A673 (cell line): ENCODE results near the gene LALBA. TPM values are rescaled to one million over a fixed set of nuclear protein-coding genes. Genes with fewer than 3 reads are reported as not detected.

Experiments used
- BruUV-seq: library from RNA; stranded (reverse); fragments of 400-500 nt; replicated peaks from 2 replicates; lab custom pipeline; 2021; lab: Mats Ljungman, UMichigan
- CTCF ChIA-PET: fragments of 300-600 bp; sonication (Branson Sonifier 250); formaldehyde crosslinking; loops from one replicate; lab custom pipeline; 2022; ENCODE audit warnings: antibody characterized with exemption; lab: Charles Lee
- POLR2A ChIA-PET: fragments of 300-600 bp; sonication (Branson Sonifier 250); formaldehyde crosslinking; loops from one replicate; lab custom pipeline; 2022; ENCODE audit warnings: antibody characterized with exemption; ENCODE audit not compliant: low non-redundant PET; lab: Charles Lee
- DNase-seq: peaks from one replicate; pipeline ENCODE4 v3.0.0-alpha.2; 2015; ENCODE audit warnings: low spot score
- H3K27ac ChIP-seq: fragments of 200-600 bp; sonication (generic); 2 replicates; pipeline ENCODE4 v1.5.1; 2016; ENCODE audit warnings: mixed run types, low read depth, mild to moderate bottlenecking, mixed read lengths, antibody characterized with exemption, low read length; ENCODE audit not compliant: poor library complexity, severe bottlenecking
- H3K27me3 ChIP-seq: fragments of 200-600 bp; sonication (generic); replicated peaks from 2 replicates; pipeline ENCODE4 v1.6.1; 2017; ENCODE audit warnings: mixed run types, low read depth, mild to moderate bottlenecking, mixed read lengths, antibody characterized with exemption, low read length; ENCODE audit not compliant: insufficient read depth, poor library complexity
- H3K36me3 ChIP-seq: fragments of 200-600 bp; sonication (generic); 2 replicates; pipeline ENCODE4 v1.6.1; 2016; ENCODE audit warnings: mixed run types, mild to moderate bottlenecking, mixed read lengths, antibody characterized with exemption, low read length; ENCODE audit not compliant: insufficient read depth, poor library complexity, severe bottlenecking
- H3K4me1 ChIP-seq: fragments of 200-600 bp; sonication (generic); 2 replicates; pipeline ENCODE4 v1.6.1; 2017; ENCODE audit warnings: mixed run types, mild to moderate bottlenecking, mixed read lengths, antibody characterized with exemption, low read length; ENCODE audit not compliant: insufficient read depth, poor library complexity, severe bottlenecking
- H3K4me3 ChIP-seq: fragments of 200-600 bp; sonication (generic); 2 replicates; pipeline ENCODE4 v1.5.1; 2016; ENCODE audit warnings: low read depth, mixed run types, mild to moderate bottlenecking, mixed read lengths, low read length; ENCODE audit not compliant: poor library complexity, severe bottlenecking
- H3K9me3 ChIP-seq: fragments of 200-600 bp; sonication (generic); 2 replicates; pipeline ENCODE4 v1.6.1; 2016; ENCODE audit warnings: mixed run types, low read depth, mild to moderate bottlenecking, mixed read lengths, antibody characterized with exemption, low read length; ENCODE audit not compliant: poor library complexity, severe bottlenecking
- CTCF ChIP-seq: fragments of 300-800, 200-600 bp; sonication (generic); conservative IDR thresholded peaks from 2 replicates; pipeline ENCODE4 v1.5.1; 2017; ENCODE audit warnings: low read depth, mild to moderate bottlenecking, antibody characterized with exemption, low read length, moderate library complexity, mixed read lengths
- EZH2 ChIP-seq: fragments of 200-600 bp; sonication (generic); IDR thresholded peaks from 2 replicates; pipeline ENCODE4 v1.6.1; 2017; ENCODE audit warnings: borderline replicate concordance, low read depth, mild to moderate bottlenecking, mixed read lengths, antibody characterized with exemption, low read length; ENCODE audit not compliant: poor library complexity, severe bottlenecking
- intact Hi-C: fragments of 100-400 bp; cut with micrococcal nuclease; formaldehyde crosslinking; loops from one replicate; pipeline ENCODE4 v1.10.0; 2022; ENCODE audit not compliant: unreplicated experiment
- total RNA-seq: library from RNA; stranded (reverse); gene quantifications from 2 replicates; pipeline ENCODE4 v1.2.3, GENCODE V29; 2021

LALBA gene
- total RNA-seq, 1 experiment from 2014 or later: not detected

DNA sequence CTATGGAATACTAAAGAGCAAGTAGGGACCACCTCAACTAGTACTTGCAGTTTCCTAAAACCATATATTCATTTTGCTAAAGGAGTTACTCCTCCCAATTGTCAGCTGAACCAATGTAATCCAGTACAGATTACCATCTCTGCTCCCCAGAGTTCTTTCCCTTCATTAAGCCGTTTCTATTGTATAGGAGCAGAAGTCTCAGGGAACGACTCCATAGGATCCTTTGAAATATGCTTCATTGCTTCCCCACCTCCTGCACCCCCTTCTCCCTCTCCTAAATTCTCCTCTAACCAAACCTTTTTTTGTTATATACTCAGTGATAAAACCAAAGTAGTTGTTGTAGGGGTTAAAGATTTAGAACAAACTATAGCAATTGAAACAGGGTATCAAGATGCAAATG, 30.7 kb upstream of the LALBA start:
- DNase-seq: no peak
- ChIA-PET CTCF (no interaction called here), POLR2A (no interaction called here)
- BruUV-seq: no TSS peak
- no peaks in the 10 kb centered on the region for H3K27me3 ChIP-seq
- H3K9me3 ChIP-seq: no peaks in the 10 kb centered on the region
- H3K4me1 ChIP-seq: no peaks in the 10 kb centered on the region
- intact Hi-C loops: no loop called here
- H3K4me3 ChIP-seq: no peak overlapping the region
- no peak overlapping the region for H3K27ac ChIP-seq
- H3K36me3 ChIP-seq: no peaks in the 10 kb centered on the region
- TF ChIP-seq CTCF (no peak), EZH2 (no peak)

GRCh38 chr12:48592591-48593086, 22.8 kb upstream of the LALBA start:
- ChIA-PET CTCF (interaction anchor here (0.7 kb wide), 1 partner anchor 12 kb away, joined by 3 read pairs; no protein-coding TSS in a partner anchor), POLR2A (no interaction called here)
- Histone ChIP-seq H3K4me3 (no peak overlapping the region), H3K36me3 (no peaks in the 10 kb centered on the region), H3K27me3 (peaks cover 4% of the 10 kb centered on the region), H3K27ac (no peak overlapping the region), H3K4me1 (no peaks in the 10 kb centered on the region), H3K9me3 (no peaks in the 10 kb centered on the region)
- no TSS peak for BruUV-seq
- no peak for DNase-seq
- intact Hi-C loops: no loop called here
- TF ChIP-seq CTCF (no peak), EZH2 (no peak)

DNA sequence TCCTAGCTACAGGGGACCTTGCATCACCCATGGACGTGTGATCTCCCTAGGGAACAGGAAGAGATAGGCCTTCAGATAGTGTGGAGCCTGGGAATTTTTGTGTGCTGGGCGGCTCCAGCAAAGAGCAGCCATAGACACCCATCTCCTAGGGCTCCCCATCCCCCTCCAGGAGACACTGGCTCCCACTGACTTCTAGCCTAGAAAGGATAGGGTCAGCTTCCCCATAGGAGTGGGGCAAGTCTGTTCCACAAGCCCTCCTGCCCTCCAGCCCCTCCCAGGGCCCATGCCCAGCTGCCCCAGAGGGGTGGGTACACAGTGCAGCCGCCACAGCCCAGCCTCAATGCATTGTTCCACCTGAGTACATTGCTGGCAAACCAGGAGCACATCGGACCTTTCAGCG, 16.5 kb upstream of the LALBA start:
- POLR2A ChIA-PET: no interaction called here
- H3K4me3 ChIP-seq: no peak overlapping the region
- CTCF ChIA-PET: no interaction called here
- no peaks in the 10 kb centered on the region for H3K27me3 ChIP-seq
- no peaks in the 10 kb centered on the region for H3K36me3 ChIP-seq
- no peaks in the 10 kb centered on the region for H3K9me3 ChIP-seq
- no peaks in the 10 kb centered on the region for H3K4me1 ChIP-seq
- intact Hi-C loops: no loop called here
- no TSS peak for BruUV-seq
- TF ChIP-seq EZH2 (no peak), CTCF (no peak)
- H3K27ac ChIP-seq: no peak overlapping the region
- DNase-seq: no peak
